ENCODE results near the gene MAD2L1BP.

The MAD2L1BP gene

GRCh38 chr6:43681303-43681702 lies 45.7 kb downstream of the MAD2L1BP start:
- Histone ChIP-seq H3K4me3 (replicated peaks; ENCODE audit: insufficient read depth, low read length) (no peak overlapping the region), H3K27me3 (ENCODE audit: insufficient read depth, poor library complexity, severe bottlenecking) (no peaks in the 10 kb centered on the region), H3K27ac (replicated peaks) (no peak overlapping the region)
- no peak for TF ChIP-seq SPI1 (IDR thresholded peaks at IDR 0.05; ENCODE audit: borderline replicate concordance, low read depth)
- TF ChIP-seq REST (IDR thresholded peaks at IDR 0.05; ENCODE audit: insufficient replicate concordance, low read depth), result no peak
- TF ChIP-seq GABPA (IDR thresholded peaks at IDR 0.05; ENCODE audit: low read depth), result no peak
- no peak for TF ChIP-seq POLR2AphosphoS5 (IDR thresholded peaks at IDR 0.05; ENCODE audit: low read depth)
- no peak for DNase-seq (ENCODE audit: low read depth in 1 of 2, low spot score in 1 of 2)

GRCh38 chr6:43682724-43683429 lies 47.2 kb downstream of the MAD2L1BP start:
- no peaks in the 10 kb centered on the region for H3K27me3 ChIP-seq (ENCODE audit: insufficient read depth, poor library complexity, severe bottlenecking)
- H3K4me3 ChIP-seq (replicated peaks; ENCODE audit: insufficient read depth, low read length), result no peak overlapping the region
- no peak for DNase-seq (ENCODE audit: low read depth in 1 of 2, low spot score in 1 of 2)
- TF ChIP-seq CTCF (IDR thresholded peaks at IDR 0.05; ENCODE audit: insufficient read depth, low read length) (no peak), SPI1 (IDR thresholded peaks at IDR 0.05; ENCODE audit: borderline replicate concordance, low read depth) (no peak), GABPA (IDR thresholded peaks at IDR 0.05; ENCODE audit: low read depth) (no peak), REST (IDR thresholded peaks at IDR 0.05; ENCODE audit: insufficient replicate concordance, low read depth) (no peak), POLR2AphosphoS5 (IDR thresholded peaks at IDR 0.05; ENCODE audit: low read depth) (no peak)
- no peak overlapping the region for H3K27ac ChIP-seq (replicated peaks)

GRCh38 chr6:43683708-43684455 lies 48.2 kb downstream of the MAD2L1BP start:
- H3K27ac ChIP-seq (replicated peaks), result no peak overlapping the region
- no peak for TF ChIP-seq CTCF (IDR thresholded peaks at IDR 0.05; ENCODE audit: insufficient read depth, low read length)
- TF ChIP-seq POLR2AphosphoS5 (IDR thresholded peaks at IDR 0.05; ENCODE audit: low read depth), result no peak
- no peak for TF ChIP-seq REST (IDR thresholded peaks at IDR 0.05; ENCODE audit: insufficient replicate concordance, low read depth)
- no peak for TF ChIP-seq GABPA (IDR thresholded peaks at IDR 0.05; ENCODE audit: low read depth)
- peak; percentile 98 for TF ChIP-seq SPI1 (IDR thresholded peaks at IDR 0.05; ENCODE audit: borderline replicate concordance, low read depth)
- H3K4me3 ChIP-seq (replicated peaks; ENCODE audit: insufficient read depth, low read length), result no peak overlapping the region
- DNase-seq (ENCODE audit: low read depth in 1 of 2, low spot score in 1 of 2), result no peak
- no peaks in the 10 kb centered on the region for H3K27me3 ChIP-seq (ENCODE audit: insufficient read depth, poor library complexity, severe bottlenecking)

Measured in HL-60 (cell line).